Testis (tissue), 3 donors: ENCODE measurements around the gene TCF3. TPM values are rescaled to one million over a fixed set of nuclear protein-coding genes. Genes with fewer than 3 reads are reported as not detected.

Experiments used
- DNase-seq: peaks from one replicate; pipeline ENCODE4 v3.0.0-alpha.2; 2019
- H3K27ac ChIP-seq, 2 donors: fragments of 200-600 bp; sonication (generic); one replicate each; pipeline ENCODE4 v1.5.1; 2019
- H3K27me3 ChIP-seq: fragments of 200-600 bp; sonication (generic); one replicate; pipeline ENCODE4 v1.5.1; 2019
- H3K36me3 ChIP-seq: fragments of 200-600 bp; sonication (generic); one replicate; pipeline ENCODE4 v1.5.1; 2017; ENCODE audit warnings: low read depth; ENCODE audit errors: missing control alignments
- H3K4me1 ChIP-seq: fragments of 200-600 bp; sonication (generic); one replicate; pipeline ENCODE4 v1.5.1; 2019
- H3K4me3 ChIP-seq, 2 donors: fragments of 200-600 bp; sonication (generic); one replicate each; pipeline ENCODE4 v1.5.1; 2017 to 2019
- H3K9me3 ChIP-seq: fragments of 200-600 bp; sonication (generic); one replicate; pipeline ENCODE4 v1.5.1; 2017
- CTCF ChIP-seq, 3 experiments: fragments of 450-650 bp in 2 of 3; fragments of 200-600 bp in 1 of 3; sonication (generic) in 1 of 3; IDR thresholded peaks; one replicate each; pipeline ENCODE4 v1.5.1; 2016 to 2019; ENCODE audit warnings: antibody characterized with exemption in 3 of 3, mild to moderate bottlenecking in 2 of 3, moderate library complexity in 1 of 3
- POLR2A ChIP-seq: fragments of 450-650 bp; IDR thresholded peaks from one replicate; pipeline ENCODE4 v1.6.1; 2017; ENCODE audit warnings: antibody characterized with exemption, mild to moderate bottlenecking, moderate library complexity
- WGBS, 2 donors: methylation state at CpG; one replicate each; pipeline ENCODE4 v1.1.5; 2018; 5-methylcytosine and 5-hydroxymethylcytosine counted together
- intact Hi-C: fragments of 100-400 bp; cut with DNase I; formaldehyde crosslinking; loops from one replicate; pipeline ENCODE4 v1.15.1; 2023; ENCODE audit warnings: low total_unique reads
- polyA plus RNA-seq: library from polyadenylated mRNA; stranded (reverse); fragments of 350-450 nt; fragmentation: Illumina TruSeq; extraction: RNeasy Lipid Tissue Mini Kit (QIAGEN cat#74804); gene quantifications from one replicate; pipeline ENCODE4 v1.2.3, GENCODE V29; 2014; ENCODE audit warnings: low read depth, low replicate concordance; ENCODE audit not compliant: insufficient read depth
- total RNA-seq, 2 donors: library from RNA; depleted of rRNA; stranded (reverse); fragments of >200 nt; gene quantifications; one replicate each; pipeline ENCODE4 v1.2.3, GENCODE V29; 2016

TCF3 gene
- total and polyA plus RNA-seq, 3 donors from 2014 or later = 157 to 423 (median 330) TPM

DNA sequence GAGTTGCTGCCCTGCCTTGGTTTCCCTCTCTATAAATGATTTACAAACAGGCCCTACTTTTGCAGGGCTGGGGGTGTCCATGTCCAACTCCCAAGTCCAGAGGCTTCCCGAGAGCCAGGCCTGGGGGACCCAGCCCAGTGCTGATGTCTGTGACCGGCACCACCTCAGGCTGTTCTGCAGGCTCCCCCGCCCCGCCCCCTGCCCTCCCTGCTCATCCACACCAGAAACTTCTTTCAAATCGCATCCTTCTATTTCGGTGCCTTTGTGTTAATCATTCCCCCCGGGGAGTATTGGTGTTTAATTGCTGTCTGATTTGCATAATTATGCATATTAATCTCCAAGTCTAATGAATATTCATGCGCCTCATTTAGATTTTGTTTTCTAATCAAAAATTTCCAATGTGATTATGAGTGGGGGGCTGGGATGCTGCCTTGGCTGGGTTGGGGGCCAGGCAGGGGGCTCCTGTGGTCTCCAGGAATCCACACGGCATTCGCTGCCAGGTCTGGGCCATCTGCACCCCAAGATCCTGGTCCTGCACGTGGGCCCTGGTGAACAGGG, 19.1 kb downstream of the TCF3 start:
- intact Hi-C loops = no loop called here
- no peaks in the 10 kb centered on the region for H3K36me3 ChIP-seq
- H3K4me1 ChIP-seq = no peaks in the 10 kb centered on the region
- 93 to 96% methylated on average over 8 to 11 of the region's 11 CpGs for WGBS, 2 donors
- DNase-seq = no peak
- no peak overlapping the region for H3K27ac ChIP-seq
- TF ChIP-seq POLR2A (no peak), CTCF (IDR thresholded peaks at IDR 0.05) (no peak)
- H3K9me3 ChIP-seq = no peaks in the 10 kb centered on the region
- no peak overlapping the region for H3K4me3 ChIP-seq
- no peaks in the 10 kb centered on the region for H3K27me3 ChIP-seq

DNA sequence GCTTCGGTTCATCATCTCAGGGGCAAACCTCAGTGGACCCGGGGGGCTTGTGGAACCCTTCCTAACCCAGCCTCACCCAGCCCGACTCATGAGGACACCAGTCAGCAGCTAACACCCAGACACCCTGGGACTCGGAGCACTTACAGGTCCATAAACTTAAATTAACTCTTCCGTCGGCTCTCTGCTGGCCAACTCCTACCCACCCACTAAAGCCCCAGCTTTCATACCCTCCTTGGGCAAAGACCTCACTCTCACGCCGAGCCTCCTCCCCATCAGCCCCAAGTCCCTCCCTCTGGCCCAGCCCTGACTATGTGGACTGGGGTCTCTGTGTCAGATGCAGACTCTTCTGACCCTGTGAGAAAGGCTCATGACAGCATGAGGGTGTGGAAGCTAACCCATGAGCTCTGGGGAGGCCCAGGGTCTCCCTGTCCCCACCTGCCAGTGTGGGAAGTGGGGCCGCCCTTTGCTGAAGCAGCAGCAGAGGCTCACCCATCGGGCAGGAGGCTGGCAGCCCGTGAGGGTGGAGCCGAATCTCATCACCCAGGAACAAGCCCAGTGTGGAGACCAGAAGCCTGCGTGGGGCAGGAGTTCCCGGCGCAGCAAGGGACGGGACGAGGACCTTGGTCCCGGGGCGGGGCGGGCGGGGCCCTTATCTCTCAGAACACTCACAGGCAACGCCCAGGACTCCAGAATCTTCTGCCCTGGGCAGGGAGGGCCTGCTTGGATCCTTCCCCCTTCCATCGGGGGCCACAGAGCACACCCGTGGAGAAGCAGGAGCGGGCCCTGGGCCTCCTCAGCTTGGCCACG, 19.8 kb downstream of the TCF3 start:
- no peaks in the 10 kb centered on the region for H3K36me3 ChIP-seq

DNA sequence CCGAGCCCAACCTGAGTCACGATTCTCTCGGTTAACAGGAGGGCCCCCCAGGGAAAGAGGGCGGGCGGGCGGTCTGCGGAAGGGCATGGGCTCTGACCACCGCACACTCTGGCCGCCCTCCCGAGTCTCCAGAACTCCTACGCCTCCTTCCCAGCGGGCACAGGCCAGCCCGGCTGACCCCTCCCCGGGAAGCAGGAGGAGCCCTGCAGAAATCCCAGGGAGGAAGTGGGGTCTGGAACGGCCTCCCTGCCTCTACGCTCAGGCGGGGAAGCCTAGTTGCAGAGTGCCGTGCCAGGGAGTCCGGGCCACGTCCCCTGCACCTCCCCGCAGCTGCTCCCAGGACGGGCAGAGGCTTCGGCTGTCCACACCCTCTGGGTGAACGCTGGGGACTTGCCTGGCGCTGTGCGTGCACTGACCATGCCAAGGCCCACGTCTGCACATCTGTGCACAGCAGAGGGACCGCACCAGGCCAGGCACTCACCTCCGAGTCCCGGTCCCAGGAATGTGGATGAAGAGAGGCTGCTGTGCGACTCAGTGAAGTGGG, 20.8 kb downstream of the TCF3 start:
- WGBS, 2 donors = 87 to 94% methylated on average over 18 to 31 of the region's 31 CpGs
- TF ChIP-seq CTCF (IDR thresholded peaks at IDR 0.05) (no peak), POLR2A (no peak)
- no peaks in the 10 kb centered on the region for H3K36me3 ChIP-seq
- no peak for DNase-seq
- no peaks in the 10 kb centered on the region for H3K27me3 ChIP-seq
- intact Hi-C loops = no loop called here
- H3K9me3 ChIP-seq = no peaks in the 10 kb centered on the region
- no peak overlapping the region for H3K4me3 ChIP-seq
- H3K27ac ChIP-seq = no peak overlapping the region
- H3K4me1 ChIP-seq = no peaks in the 10 kb centered on the region

More for the DNA sequence above, 19.8 kb downstream of the TCF3 start:
- no peaks in the 10 kb centered on the region for H3K9me3 ChIP-seq
- DNase-seq = no peak
- intact Hi-C loops = no loop called here
- H3K4me3 ChIP-seq = no peak overlapping the region
- H3K4me1 ChIP-seq = no peaks in the 10 kb centered on the region
- 92 to 94% methylated on average over 8 to 26 of the region's 26 CpGs for WGBS, 2 donors
- H3K27me3 ChIP-seq = no peaks in the 10 kb centered on the region
- no peak overlapping the region for H3K27ac ChIP-seq
- TF ChIP-seq CTCF (IDR thresholded peaks at IDR 0.05) = no peak
- TF ChIP-seq POLR2A = no peak

DNA sequence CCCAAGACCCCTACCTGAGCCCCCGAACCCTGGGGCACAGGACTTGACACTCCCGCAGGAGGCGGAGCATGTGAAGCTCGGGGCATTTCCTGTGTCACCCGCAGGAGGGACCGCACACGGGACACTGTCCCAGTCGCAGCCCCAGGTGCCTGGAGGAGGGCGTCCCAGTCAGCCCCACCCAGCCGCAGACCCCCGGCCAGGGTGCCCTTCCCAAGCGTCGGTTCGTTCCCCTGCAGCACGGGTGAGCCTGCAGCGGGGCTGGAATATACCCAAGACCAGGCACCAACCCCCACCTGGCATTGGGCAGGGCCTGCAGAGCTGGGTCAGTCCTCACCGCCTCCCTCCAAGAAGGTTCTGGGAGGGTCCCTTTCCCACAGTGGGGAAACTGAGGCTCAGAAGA, 21.6 kb downstream of the TCF3 start:
- TF ChIP-seq POLR2A (no peak), CTCF (IDR thresholded peaks at IDR 0.05) (no peak)
- DNase-seq = no peak
- intact Hi-C loops = no loop called here
- no peaks in the 10 kb centered on the region for H3K4me1 ChIP-seq
- WGBS, 2 donors = 96 to 98% methylated on average over 11 to 13 of the region's 17 CpGs
- H3K27ac ChIP-seq = no peak overlapping the region
- H3K27me3 ChIP-seq = no peaks in the 10 kb centered on the region
- H3K36me3 ChIP-seq = no peaks in the 10 kb centered on the region
- H3K4me3 ChIP-seq = no peak overlapping the region
- no peaks in the 10 kb centered on the region for H3K9me3 ChIP-seq
